Measurements from ENCODE around the gene RGS16.

Gene RGS16

DNA sequence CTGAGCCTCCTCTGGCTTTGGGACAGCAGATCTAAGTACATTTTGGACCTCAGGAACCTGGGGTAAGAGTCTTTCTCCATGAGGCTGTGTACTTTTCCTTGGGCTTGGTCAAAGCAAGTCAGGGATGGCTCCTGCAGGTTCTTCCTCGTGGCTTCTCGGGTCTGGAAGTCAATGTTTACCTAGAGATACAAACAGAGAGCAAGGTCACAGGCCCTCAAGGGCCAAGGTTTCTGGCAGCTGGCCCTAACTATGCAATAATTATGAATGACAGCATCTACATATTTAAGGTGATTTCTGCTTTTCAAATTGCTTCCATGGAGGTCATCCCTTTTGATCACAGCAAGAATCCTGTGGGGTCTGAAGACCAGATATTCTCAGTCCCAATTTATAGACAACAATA is 42.5 kb upstream of the RGS16 start:
- no CpG with 5 or more reads among the region's 2 CpGs for WGBS (ENCODE audit: insufficient coverage)
- H3K9me3 ChIP-seq (ENCODE audit: control extremely low read depth in 1 of 5, control insufficient read depth in 4 of 5, insufficient read depth in 2 of 5, low read depth in 1 of 5, low read length in 4 of 5): peaks cover 0 to 1% (median 0%) of the 10 kb centered on the region in 5 experiments
- DNase-seq: no peak
- CTCF ChIA-PET: interaction anchor here (0.9 kb wide), 1 partner anchor 52 kb away, joined by 3 read pairs; no protein-coding TSS in a partner anchor
- H3K36me3 ChIP-seq (ENCODE audit: control insufficient read depth in 4 of 4, insufficient read depth in 4 of 4, low read length in 3 of 4): no peaks in the 10 kb centered on the region
- no peak overlapping the region for H3K4me3 ChIP-seq (ENCODE audit: control insufficient read depth in 1 of 7, extremely low read depth in 1 of 7, insufficient read depth in 4 of 7, low read depth in 2 of 7, low read length in 6 of 7)
- H3K4me1 ChIP-seq (ENCODE audit: control extremely low read depth in 1 of 4, control insufficient read depth in 4 of 4, insufficient read depth in 4 of 4, low read length in 3 of 4): no peaks in the 10 kb centered on the region
- no peaks in the 10 kb centered on the region for H3K27me3 ChIP-seq (replicated peaks in 2 of 5; ENCODE audit: control insufficient read depth in 4 of 5, insufficient read depth in 5 of 5, low read length in 4 of 5)
- POLR2A ChIA-PET: no interaction called here
- no peak overlapping the region for H3K27ac ChIP-seq (ENCODE audit: insufficient read depth in 1 of 2, low read depth in 1 of 2, low read length in 2 of 2, poor library complexity in 1 of 2, severe bottlenecking in 2 of 2)

- no peaks in the 10 kb centered on the region for H3K36me3 ChIP-seq (ENCODE audit: control insufficient read depth in 4 of 4, insufficient read depth in 4 of 4, low read length in 3 of 4)
- no peak overlapping the region for H3K4me3 ChIP-seq (ENCODE audit: control insufficient read depth in 1 of 7, extremely low read depth in 1 of 7, insufficient read depth in 4 of 7, low read depth in 2 of 7, low read length in 6 of 7)
- CTCF ChIA-PET: interaction anchor here (1.8 kb wide), 1 partner anchor 49 kb away, joined by 4 read pairs; no protein-coding TSS in a partner anchor
- H3K4me1 ChIP-seq (ENCODE audit: control extremely low read depth in 1 of 4, control insufficient read depth in 4 of 4, insufficient read depth in 4 of 4, low read length in 3 of 4): no peaks in the 10 kb centered on the region
- POLR2A ChIA-PET: no interaction called here
- no peak for DNase-seq
- peaks cover 0 to 1% (median 0%) of the 10 kb centered on the region in 5 experiments for H3K9me3 ChIP-seq (ENCODE audit: control extremely low read depth in 1 of 5, control insufficient read depth in 4 of 5, insufficient read depth in 2 of 5, low read depth in 1 of 5, low read length in 4 of 5)
- H3K27me3 ChIP-seq (replicated peaks in 2 of 5; ENCODE audit: control insufficient read depth in 4 of 5, insufficient read depth in 5 of 5, low read length in 4 of 5): peaks cover 0 to 2% (median 0%) of the 10 kb centered on the region in 5 experiments
- WGBS (ENCODE audit: insufficient coverage): 88% methylated on average over 4 of the region's 4 CpGs
- H3K27ac ChIP-seq (ENCODE audit: insufficient read depth in 1 of 2, low read depth in 1 of 2, low read length in 2 of 2, poor library complexity in 1 of 2, severe bottlenecking in 2 of 2): no peak overlapping the region
Measured at GRCh38 chr1:182644886-182645285, 40.7 kb upstream of the RGS16 start.

DNA sequence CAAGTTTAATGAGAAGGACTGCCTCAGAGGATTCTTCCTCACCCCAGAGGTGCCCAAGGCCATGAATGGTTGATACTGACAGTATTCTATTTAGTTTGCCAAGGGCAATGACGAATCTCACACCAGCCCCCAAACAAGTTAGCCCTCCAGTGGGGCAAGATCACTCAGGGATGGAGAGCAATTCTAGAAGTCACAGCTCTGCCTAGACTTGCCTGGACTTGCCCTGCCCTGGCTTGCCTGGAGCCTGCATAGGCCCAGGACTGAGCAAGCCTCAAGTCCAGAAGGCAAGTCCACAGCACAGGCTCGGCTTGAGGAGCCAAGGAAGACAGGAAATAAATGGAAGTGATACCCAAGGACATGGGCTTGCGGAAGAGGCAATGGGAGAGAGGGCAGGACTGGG is 39.5 kb upstream of the RGS16 start:
- no peak overlapping the region for H3K4me3 ChIP-seq (ENCODE audit: control insufficient read depth in 1 of 7, extremely low read depth in 1 of 7, insufficient read depth in 4 of 7, low read depth in 2 of 7, low read length in 6 of 7)
- CTCF ChIA-PET: no interaction called here
- H3K36me3 ChIP-seq (ENCODE audit: control insufficient read depth in 4 of 4, insufficient read depth in 4 of 4, low read length in 3 of 4): no peaks in the 10 kb centered on the region
- H3K9me3 ChIP-seq (ENCODE audit: control extremely low read depth in 1 of 5, control insufficient read depth in 4 of 5, insufficient read depth in 2 of 5, low read depth in 1 of 5, low read length in 4 of 5): peaks cover 0 to 1% (median 0%) of the 10 kb centered on the region in 5 experiments
- POLR2A ChIA-PET: no interaction called here
- H3K27ac ChIP-seq (ENCODE audit: insufficient read depth in 1 of 2, low read depth in 1 of 2, low read length in 2 of 2, poor library complexity in 1 of 2, severe bottlenecking in 2 of 2): no peak overlapping the region
- 100% methylated on average over 2 of the region's 3 CpGs for WGBS (ENCODE audit: insufficient coverage)
- H3K4me1 ChIP-seq (ENCODE audit: control extremely low read depth in 1 of 4, control insufficient read depth in 4 of 4, insufficient read depth in 4 of 4, low read length in 3 of 4): no peaks in the 10 kb centered on the region
- DNase-seq: no peak
- H3K27me3 ChIP-seq (replicated peaks in 2 of 5; ENCODE audit: control insufficient read depth in 4 of 5, insufficient read depth in 5 of 5, low read length in 4 of 5): peaks cover 0 to 2% (median 0%) of the 10 kb centered on the region in 5 experiments

- CTCF ChIA-PET: no interaction called here
- H3K4me1 ChIP-seq (ENCODE audit: control extremely low read depth in 1 of 4, control insufficient read depth in 4 of 4, insufficient read depth in 4 of 4, low read length in 3 of 4): no peaks in the 10 kb centered on the region
- H3K4me3 ChIP-seq (ENCODE audit: control insufficient read depth in 1 of 7, extremely low read depth in 1 of 7, insufficient read depth in 4 of 7, low read depth in 2 of 7, low read length in 6 of 7): no peak overlapping the region
- DNase-seq: no peak
- no peak overlapping the region for H3K27ac ChIP-seq (ENCODE audit: insufficient read depth in 1 of 2, low read depth in 1 of 2, low read length in 2 of 2, poor library complexity in 1 of 2, severe bottlenecking in 2 of 2)
- POLR2A ChIA-PET: interaction anchor here (0.6 kb wide), 1 partner anchor 1455 kb away, joined by 3 read pairs; no protein-coding TSS in a partner anchor
- peaks cover 0 to 2% (median 0%) of the 10 kb centered on the region in 5 experiments for H3K27me3 ChIP-seq (replicated peaks in 2 of 5; ENCODE audit: control insufficient read depth in 4 of 5, insufficient read depth in 5 of 5, low read length in 4 of 5)
- H3K36me3 ChIP-seq (ENCODE audit: control insufficient read depth in 4 of 4, insufficient read depth in 4 of 4, low read length in 3 of 4): no peaks in the 10 kb centered on the region
- 98% methylated on average over 7 of the region's 8 CpGs for WGBS (ENCODE audit: insufficient coverage)
- H3K9me3 ChIP-seq (ENCODE audit: control extremely low read depth in 1 of 5, control insufficient read depth in 4 of 5, insufficient read depth in 2 of 5, low read depth in 1 of 5, low read length in 4 of 5): peaks cover 0 to 1% (median 0%) of the 10 kb centered on the region in 5 experiments
Measured at GRCh38 chr1:182642461-182642860, 38.3 kb upstream of the RGS16 start.

- DNase-seq: no peak
- Histone ChIP-seq H3K36me3 (ENCODE audit: control insufficient read depth in 4 of 4, insufficient read depth in 4 of 4, low read length in 3 of 4) (no peaks in the 10 kb centered on the region), H3K9me3 (ENCODE audit: control extremely low read depth in 1 of 5, control insufficient read depth in 4 of 5, insufficient read depth in 2 of 5, low read depth in 1 of 5, low read length in 4 of 5) (peaks cover 0 to 1% (median 0%) of the 10 kb centered on the region in 5 experiments), H3K4me1 (ENCODE audit: control extremely low read depth in 1 of 4, control insufficient read depth in 4 of 4, insufficient read depth in 4 of 4, low read length in 3 of 4) (no peaks in the 10 kb centered on the region), H3K4me3 (ENCODE audit: control insufficient read depth in 1 of 7, extremely low read depth in 1 of 7, insufficient read depth in 4 of 7, low read depth in 2 of 7, low read length in 6 of 7) (no peak overlapping the region), H3K27me3 (replicated peaks in 2 of 5; ENCODE audit: control insufficient read depth in 4 of 5, insufficient read depth in 5 of 5, low read length in 4 of 5) (peaks cover 0 to 2% (median 0%) of the 10 kb centered on the region in 5 experiments), H3K27ac (ENCODE audit: insufficient read depth in 1 of 2, low read depth in 1 of 2, low read length in 2 of 2, poor library complexity in 1 of 2, severe bottlenecking in 2 of 2) (no peak overlapping the region)
- WGBS (ENCODE audit: insufficient coverage): 97% methylated on average over 3 of the region's 5 CpGs
- CTCF ChIA-PET: no interaction called here
- POLR2A ChIA-PET: no interaction called here
Measured at GRCh38 chr1:182641561-182641960, 37.4 kb upstream of the RGS16 start.

- POLR2A ChIA-PET: no interaction called here
- CTCF ChIA-PET: no interaction called here
Measured at GRCh38 chr1:182639330-182639729, 35.1 kb upstream of the RGS16 start.

DNA sequence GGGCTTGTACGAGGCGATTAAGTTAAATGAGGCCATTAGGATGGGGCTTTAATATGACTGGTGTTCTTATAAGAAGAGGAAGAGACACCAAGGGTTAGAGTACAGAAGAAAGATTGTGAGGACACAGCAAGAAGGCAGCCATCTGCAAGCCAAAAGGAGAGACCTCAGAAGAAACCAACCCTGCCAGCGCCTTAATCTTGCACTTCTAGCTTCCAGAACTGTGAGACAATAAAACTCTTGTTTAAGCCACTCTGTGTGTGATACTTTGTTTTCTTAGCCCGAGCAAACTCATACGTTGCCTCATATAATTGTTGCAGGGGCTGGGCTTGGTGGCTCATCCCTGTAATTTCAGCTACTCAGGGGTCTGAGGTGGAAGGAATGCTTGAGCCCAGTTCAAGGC is 33.6 kb upstream of the RGS16 start:
- H3K27ac ChIP-seq (ENCODE audit: insufficient read depth in 1 of 2, low read depth in 1 of 2, low read length in 2 of 2, poor library complexity in 1 of 2, severe bottlenecking in 2 of 2): no peak overlapping the region
- no peaks in the 10 kb centered on the region for H3K4me1 ChIP-seq (ENCODE audit: control extremely low read depth in 1 of 4, control insufficient read depth in 4 of 4, insufficient read depth in 4 of 4, low read length in 3 of 4)
- CTCF ChIA-PET: no interaction called here
- H3K4me3 ChIP-seq (ENCODE audit: control insufficient read depth in 1 of 7, extremely low read depth in 1 of 7, insufficient read depth in 4 of 7, low read depth in 2 of 7, low read length in 6 of 7): no peak overlapping the region
- DNase-seq: no peak
- H3K36me3 ChIP-seq (ENCODE audit: control insufficient read depth in 4 of 4, insufficient read depth in 4 of 4, low read length in 3 of 4): no peaks in the 10 kb centered on the region
- POLR2A ChIA-PET: interaction anchor here (0.6 kb wide), 1 partner anchor 202 kb away, joined by 9 read pairs; no protein-coding TSS in a partner anchor
- H3K27me3 ChIP-seq (replicated peaks in 2 of 5; ENCODE audit: control insufficient read depth in 4 of 5, insufficient read depth in 5 of 5, low read length in 4 of 5): peaks cover 0 to 2% (median 0%) of the 10 kb centered on the region in 5 experiments
- 100% methylated on average over 3 of the region's 5 CpGs for WGBS (ENCODE audit: insufficient coverage)
- H3K9me3 ChIP-seq (ENCODE audit: control extremely low read depth in 1 of 5, control insufficient read depth in 4 of 5, insufficient read depth in 2 of 5, low read depth in 1 of 5, low read length in 4 of 5): no peaks in the 10 kb centered on the region

More at GRCh38 chr1:182639330-182639729, 35.1 kb upstream of the RGS16 start:
- WGBS (ENCODE audit: insufficient coverage): 92% methylated on average over 1 of the region's 1 CpG
- no peak for DNase-seq
- Histone ChIP-seq H3K36me3 (ENCODE audit: control insufficient read depth in 4 of 4, insufficient read depth in 4 of 4, low read length in 3 of 4) (no peaks in the 10 kb centered on the region), H3K4me1 (ENCODE audit: control extremely low read depth in 1 of 4, control insufficient read depth in 4 of 4, insufficient read depth in 4 of 4, low read length in 3 of 4) (no peaks in the 10 kb centered on the region), H3K4me3 (ENCODE audit: control insufficient read depth in 1 of 7, extremely low read depth in 1 of 7, insufficient read depth in 4 of 7, low read depth in 2 of 7, low read length in 6 of 7) (no peak overlapping the region), H3K27ac (ENCODE audit: insufficient read depth in 1 of 2, low read depth in 1 of 2, low read length in 2 of 2, poor library complexity in 1 of 2, severe bottlenecking in 2 of 2) (no peak overlapping the region), H3K9me3 (ENCODE audit: control extremely low read depth in 1 of 5, control insufficient read depth in 4 of 5, insufficient read depth in 2 of 5, low read depth in 1 of 5, low read length in 4 of 5) (no peaks in the 10 kb centered on the region), H3K27me3 (replicated peaks in 2 of 5; ENCODE audit: control insufficient read depth in 4 of 5, insufficient read depth in 5 of 5, low read length in 4 of 5) (peaks cover 0 to 2% (median 0%) of the 10 kb centered on the region in 5 experiments)

Data from common myeloid progenitor, CD34-positive (primary cell).